Ishikawa (cell line): Measurements from ENCODE around the gene HPD.
A peak's percentile ranks its signal among the peaks of the same experiment; 100 is the strongest.

Source experiments
- CEBPB ChIP-seq: IDR thresholded peaks from 2 replicates; pipeline ENCODE4 v1.6.1; 2012
- CREB1 ChIP-seq: IDR thresholded peaks from 2 replicates; pipeline ENCODE4 v1.6.1; 2012; ENCODE audit warnings: low read depth
- EGR1 ChIP-seq: IDR thresholded peaks from 2 replicates; pipeline ENCODE4 v1.6.1; 2012
- EP300 ChIP-seq: IDR thresholded peaks from 2 replicates; pipeline ENCODE4 v1.6.1; 2012; ENCODE audit warnings: borderline replicate concordance
- FOXM1 ChIP-seq: IDR thresholded peaks from 2 replicates; pipeline ENCODE4 v1.6.1; 2012; ENCODE audit warnings: low read depth, borderline replicate concordance
- MAX ChIP-seq: IDR thresholded peaks from 2 replicates; pipeline ENCODE4 v1.6.1; 2012
- NFIC ChIP-seq: IDR thresholded peaks from 2 replicates; pipeline ENCODE4 v1.6.1; 2012
- RAD21 ChIP-seq: IDR thresholded peaks from 2 replicates; pipeline ENCODE4 v1.6.1; 2012; ENCODE audit warnings: low read depth
- TAF1 ChIP-seq: IDR thresholded peaks from 2 replicates; pipeline ENCODE4 v1.6.1; 2012; ENCODE audit warnings: low read depth, mild to moderate bottlenecking
- TCF12 ChIP-seq: IDR thresholded peaks from 2 replicates; pipeline ENCODE4 v1.6.1; 2012; ENCODE audit warnings: low read depth
- TEAD4 ChIP-seq: IDR thresholded peaks from 2 replicates; pipeline ENCODE4 v1.6.1; 2012
- USF1 ChIP-seq: IDR thresholded peaks from 2 replicates; pipeline ENCODE4 v1.6.1; 2012
- YY1 ChIP-seq: IDR thresholded peaks from 2 replicates; pipeline ENCODE4 v1.6.1; 2012; ENCODE audit warnings: low read depth
- ZBTB7A ChIP-seq: IDR thresholded peaks from 2 replicates; pipeline ENCODE4 v1.6.1; 2012; ENCODE audit warnings: low read depth
- TF ChIP-seq, protein P1 (sequence below): IDR thresholded peaks from 2 replicates; pipeline ENCODE4 v1.6.1; 2012; ENCODE audit warnings: low read depth, mild to moderate bottlenecking

Gene HPD

GRCh38 chr12:121798787-121799155, 59.9 kb downstream of the HPD start:
- TF ChIP-seq MAX (no peak), TCF12 (no peak), ZBTB7A (no peak; the same call in 1 of the 2 replicates), NFIC (no peak)

DNA sequence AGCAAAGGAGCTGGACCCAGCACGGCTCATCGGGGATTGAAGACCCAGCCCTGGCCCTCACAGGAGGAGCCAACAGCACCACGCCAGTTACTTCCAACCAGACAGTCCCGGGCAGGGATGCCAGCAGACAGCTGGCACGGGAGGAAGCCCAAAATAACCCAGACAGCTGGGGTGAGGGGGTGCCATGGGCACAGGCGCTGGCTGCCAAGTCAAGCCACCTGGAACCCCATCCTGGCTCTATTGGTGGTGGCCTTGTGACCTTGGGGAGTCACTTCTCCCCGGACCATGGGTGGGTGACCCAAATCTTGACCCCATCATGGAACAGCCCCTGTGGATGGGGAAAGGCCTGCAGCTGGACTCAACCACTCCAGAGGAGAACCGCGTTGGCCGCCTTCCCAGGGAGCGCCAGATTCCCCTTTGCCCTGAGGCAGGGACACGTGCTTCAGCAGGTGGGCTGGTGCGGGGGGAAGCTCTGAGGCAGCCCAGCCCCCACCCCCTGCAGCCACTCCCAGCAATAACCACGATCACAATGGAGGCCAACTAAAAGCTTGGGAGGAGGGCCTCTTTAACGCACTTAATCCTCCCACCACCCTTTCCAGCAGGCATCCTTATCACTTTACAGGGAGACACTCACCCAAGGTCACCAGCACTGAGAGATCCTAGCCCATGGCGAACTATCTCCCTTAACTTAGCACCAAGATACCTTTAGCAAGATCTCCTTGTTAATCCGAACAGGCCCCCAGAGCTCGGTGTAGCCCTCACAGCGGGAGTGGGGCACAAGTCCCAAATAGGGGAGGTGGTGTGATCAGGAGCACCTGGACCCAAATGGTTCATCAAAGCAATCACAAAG, 60.5 kb downstream of the HPD start:
- TF ChIP-seq NFIC, result no peak; the same call in 1 of the 2 replicates
- no peak for TF ChIP-seq FOXM1
- TF ChIP-seq EGR1, result no peak
- TF ChIP-seq TAF1, result no peak
- TF ChIP-seq, protein P1, sequence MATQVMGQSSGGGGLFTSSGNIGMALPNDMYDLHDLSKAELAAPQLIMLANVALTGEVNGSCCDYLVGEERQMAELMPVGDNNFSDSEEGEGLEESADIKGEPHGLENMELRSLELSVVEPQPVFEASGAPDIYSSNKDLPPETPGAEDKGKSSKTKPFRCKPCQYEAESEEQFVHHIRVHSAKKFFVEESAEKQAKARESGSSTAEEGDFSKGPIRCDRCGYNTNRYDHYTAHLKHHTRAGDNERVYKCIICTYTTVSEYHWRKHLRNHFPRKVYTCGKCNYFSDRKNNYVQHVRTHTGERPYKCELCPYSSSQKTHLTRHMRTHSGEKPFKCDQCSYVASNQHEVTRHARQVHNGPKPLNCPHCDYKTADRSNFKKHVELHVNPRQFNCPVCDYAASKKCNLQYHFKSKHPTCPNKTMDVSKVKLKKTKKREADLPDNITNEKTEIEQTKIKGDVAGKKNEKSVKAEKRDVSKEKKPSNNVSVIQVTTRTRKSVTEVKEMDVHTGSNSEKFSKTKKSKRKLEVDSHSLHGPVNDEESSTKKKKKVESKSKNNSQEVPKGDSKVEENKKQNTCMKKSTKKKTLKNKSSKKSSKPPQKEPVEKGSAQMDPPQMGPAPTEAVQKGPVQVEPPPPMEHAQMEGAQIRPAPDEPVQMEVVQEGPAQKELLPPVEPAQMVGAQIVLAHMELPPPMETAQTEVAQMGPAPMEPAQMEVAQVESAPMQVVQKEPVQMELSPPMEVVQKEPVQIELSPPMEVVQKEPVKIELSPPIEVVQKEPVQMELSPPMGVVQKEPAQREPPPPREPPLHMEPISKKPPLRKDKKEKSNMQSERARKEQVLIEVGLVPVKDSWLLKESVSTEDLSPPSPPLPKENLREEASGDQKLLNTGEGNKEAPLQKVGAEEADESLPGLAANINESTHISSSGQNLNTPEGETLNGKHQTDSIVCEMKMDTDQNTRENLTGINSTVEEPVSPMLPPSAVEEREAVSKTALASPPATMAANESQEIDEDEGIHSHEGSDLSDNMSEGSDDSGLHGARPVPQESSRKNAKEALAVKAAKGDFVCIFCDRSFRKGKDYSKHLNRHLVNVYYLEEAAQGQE, result no peak
- no peak for TF ChIP-seq TEAD4
- TF ChIP-seq YY1, result no peak
- TF ChIP-seq RAD21, result no peak
- no peak for TF ChIP-seq ZBTB7A
- no peak for TF ChIP-seq EP300
- no peak for TF ChIP-seq CEBPB

GRCh38 chr12:121796855-121797751, 61.6 kb downstream of the HPD start:
- TF ChIP-seq TEAD4 (peak; percentile 65; the same call in 1 of the 2 replicates), NFIC (peak; percentile 63; the same call in 1 of the 2 replicates), USF1 (peak; percentile 74), FOXM1 (no peak), TCF12 (peak; percentile 77; the same call in 1 of the 2 replicates), ZBTB7A (peak; percentile 55), CREB1 (0 out of 2 replicates have a peak, but pooled peaks have one; percentile 42), RAD21 (no peak), EGR1 (no peak), CEBPB (peak; percentile 38; the same call in 1 of the 2 replicates), TAF1 (peak; percentile 56; the same call in 1 of the 2 replicates), EP300 (peak; percentile 54), MAX (peak; percentile 68; the same call in 1 of the 2 replicates), YY1 (peak; percentile 69; the same call in 1 of the 2 replicates)
- TF ChIP-seq, protein P1, result no peak

- TF ChIP-seq TAF1 (no peak), RAD21 (peak; percentile 88), YY1 (no peak)
Observed at GRCh38 chr12:121795034-121795968, 63.4 kb downstream of the HPD start.

- no peak for TF ChIP-seq YY1
- TF ChIP-seq EGR1, result no peak
- TF ChIP-seq RAD21, result no peak
- TF ChIP-seq USF1, result no peak
- no peak for TF ChIP-seq TEAD4
- no peak for TF ChIP-seq CEBPB
- TF ChIP-seq FOXM1, result no peak
- TF ChIP-seq ZBTB7A, result no peak
- TF ChIP-seq TCF12, result no peak
- TF ChIP-seq, protein P1, result no peak
- no peak for TF ChIP-seq TAF1
- TF ChIP-seq EP300, result no peak
- no peak for TF ChIP-seq CREB1
- TF ChIP-seq MAX, result no peak
- no peak for TF ChIP-seq NFIC
Observed at GRCh38 chr12:121794534-121795033, 64.1 kb downstream of the HPD start.
